Prostate gland (tissue), 2 donors: Measurements from ENCODE around the gene IGF2BP1.

Experiments
- CTCF ChIP-seq, 4 experiments: fragments of 200-600 bp in 2 of 4; fragments of 450-650 bp in 2 of 4; sonication (generic) in 2 of 4; IDR thresholded peaks; 1 replicate in 3 of 4; 2 replicates in 1 of 4; pipeline ENCODE4 v1.5.1; 2016 to 2019; ENCODE audit warnings: antibody characterized with exemption in 4 of 4, mild to moderate bottlenecking in 2 of 4, moderate library complexity in 2 of 4
- POLR2A ChIP-seq: fragments of 450-650 bp; IDR thresholded peaks from one replicate; pipeline ENCODE4 v1.6.1; 2016; ENCODE audit warnings: antibody characterized with exemption, mild to moderate bottlenecking
- POLR2AphosphoS5 ChIP-seq: sonication (generic); formaldehyde crosslinking; IDR thresholded peaks from one replicate; pipeline ENCODE4 v1.6.1; 2017; ENCODE audit warnings: antibody characterized with exemption

GRCh38 chr17:49005140-49005539, 8.0 kb downstream of the IGF2BP1 start:
- TF ChIP-seq CTCF (IDR thresholded peaks at IDR 0.05) (no peak), POLR2A (no peak), POLR2AphosphoS5 (no peak)
